H1 (cell line): ENCODE measurements around the gene NKAPD1. TPM values are rescaled to one million over a fixed set of nuclear protein-coding genes. Genes with fewer than 3 reads are reported as not detected.

Source experiments
- CHD1 ChIP-seq: IDR thresholded peaks from 2 replicates; pipeline ENCODE4 v1.6.1; 2012; ENCODE audit warnings: low read depth, low read length, improper control_type of control experiment
- CTBP2 ChIP-seq: IDR thresholded peaks from 2 replicates; pipeline ENCODE4 v1.7.0; 2011; ENCODE audit warnings: borderline replicate concordance, mild to moderate bottlenecking, moderate library complexity, mixed read lengths, low read length; ENCODE audit not compliant: insufficient read depth, insufficient read length
- EGR1 ChIP-seq: IDR thresholded peaks from 2 replicates; pipeline ENCODE4 v1.6.1; 2011; ENCODE audit warnings: low read depth, low read length, borderline replicate concordance
- HDAC2 ChIP-seq, 2 experiments: fragments of 300-600 bp in 1 of 2; sonication (generic) in 1 of 2; IDR thresholded peaks; 2 replicates each; pipeline ENCODE4 v1.6.1; 2011 to 2012; ENCODE audit warnings: low read depth in 2 of 2, low read length in 2 of 2, mild to moderate bottlenecking in 2 of 2, moderate library complexity in 2 of 2, borderline replicate concordance in 1 of 2, inconsistent platforms in 1 of 2
- HDAC6 ChIP-seq: IDR thresholded peaks from one replicate; pipeline ENCODE4 v1.7.1; 2012; ENCODE audit warnings: low read depth, mild to moderate bottlenecking, inconsistent platforms, low read length, moderate library complexity
- RAD21 ChIP-seq, 2 experiments: IDR thresholded peaks in 1 of 2; conservative IDR thresholded peaks in 1 of 2; 2 replicates each; pipeline ENCODE4 v1.6.1; 2011; ENCODE audit warnings: low read depth in 2 of 2, low read length in 2 of 2, improper control_type of control experiment in 1 of 2, inconsistent platforms in 1 of 2, mild to moderate bottlenecking in 1 of 2, moderate library complexity in 1 of 2
- SP1 ChIP-seq: IDR thresholded peaks from 2 replicates; pipeline ENCODE4 v1.6.1; 2011; ENCODE audit warnings: low read depth, low read length
- polyA plus RNA-seq, 7 experiments: library from polyadenylated mRNA; depleted of rRNA in 3 of 7; stranded (reverse) in 5 of 7; unstranded in 2 of 7; fragments of >200 nt in 5 of 7; fragments of 200-250 nt in 2 of 7; gene quantifications; 1 replicate in 5 of 7; 2 replicates in 1 of 7; 4 replicates in 1 of 7; pipeline versions ENCODE4 v1.2.1 to v1.2.3, GENCODE V29; 2011 to 2013; ENCODE audit warnings: missing spikeins in 2 of 7, mixed read lengths in 2 of 7
- total RNA-seq: library from RNA; stranded (reverse); fragmentation: NEBNext Ultra II Directional; extraction: Animal tissue kit (Norgen Biotek cat#: 25700); gene quantifications from 2 replicates; pipeline ENCODE4 v1.2.1, GENCODE V29; 2021
- TF ChIP-seq, protein P1 (sequence below): fragments of 300-600 bp; sonication (generic); IDR thresholded peaks from 2 replicates; pipeline ENCODE4 v1.7.1; 2012; ENCODE audit warnings: low read length, moderate library complexity, mild to moderate bottlenecking, inconsistent platforms; ENCODE audit not compliant: insufficient replicate concordance

The NKAPD1 gene
- total and polyA plus RNA-seq, 2 of the 8 experiments (the other 6 are each of a cell fraction or from before 2014, with no cell fraction given) = 6.7 to 16.7 TPM

DNA sequence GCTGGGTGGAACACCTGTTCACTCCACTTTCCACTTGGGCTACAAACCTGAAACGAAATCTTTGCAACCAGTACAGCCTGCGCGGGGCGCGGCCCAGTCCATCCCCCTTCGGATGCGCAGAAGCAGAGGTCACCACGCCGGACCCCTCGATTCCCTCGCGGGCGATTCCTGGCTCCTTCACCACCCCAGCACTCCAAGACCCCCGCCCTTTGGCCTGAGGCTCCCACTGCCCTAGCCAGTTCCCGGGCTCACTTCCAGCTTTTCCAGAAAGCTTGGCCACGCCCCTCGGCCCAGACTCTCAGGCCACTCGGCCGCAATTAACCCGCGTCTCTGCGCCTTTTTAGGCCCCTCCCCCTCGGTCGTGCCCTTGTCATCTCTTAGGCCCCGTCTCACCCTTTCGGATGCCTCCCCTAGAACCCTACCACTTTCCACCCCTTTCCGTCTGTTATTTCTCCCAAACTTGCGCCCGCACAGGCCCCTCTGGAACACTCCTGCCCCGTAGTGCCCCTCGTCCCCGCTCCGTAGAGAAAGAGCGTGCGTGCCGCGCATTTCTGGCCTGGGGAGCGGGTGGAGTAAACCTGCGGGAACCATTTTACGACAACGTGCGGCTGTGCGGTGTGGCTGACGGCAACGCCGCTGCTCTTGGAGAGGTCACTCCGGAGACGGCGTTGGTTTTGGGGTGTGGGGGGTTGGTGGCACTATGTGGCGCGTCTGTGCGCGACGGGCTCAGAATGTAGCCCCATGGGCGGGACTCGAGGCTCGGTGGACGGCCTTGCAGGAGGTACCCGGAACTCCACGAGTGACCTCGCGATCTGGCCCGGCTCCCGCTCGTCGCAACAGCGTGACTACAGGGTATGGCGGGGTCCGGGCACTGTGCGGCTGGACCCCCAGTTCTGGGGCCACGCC is 49.1 kb upstream of the NKAPD1 start, which contains the start of gene DLAT (continued):
- TF ChIP-seq, protein P1, sequence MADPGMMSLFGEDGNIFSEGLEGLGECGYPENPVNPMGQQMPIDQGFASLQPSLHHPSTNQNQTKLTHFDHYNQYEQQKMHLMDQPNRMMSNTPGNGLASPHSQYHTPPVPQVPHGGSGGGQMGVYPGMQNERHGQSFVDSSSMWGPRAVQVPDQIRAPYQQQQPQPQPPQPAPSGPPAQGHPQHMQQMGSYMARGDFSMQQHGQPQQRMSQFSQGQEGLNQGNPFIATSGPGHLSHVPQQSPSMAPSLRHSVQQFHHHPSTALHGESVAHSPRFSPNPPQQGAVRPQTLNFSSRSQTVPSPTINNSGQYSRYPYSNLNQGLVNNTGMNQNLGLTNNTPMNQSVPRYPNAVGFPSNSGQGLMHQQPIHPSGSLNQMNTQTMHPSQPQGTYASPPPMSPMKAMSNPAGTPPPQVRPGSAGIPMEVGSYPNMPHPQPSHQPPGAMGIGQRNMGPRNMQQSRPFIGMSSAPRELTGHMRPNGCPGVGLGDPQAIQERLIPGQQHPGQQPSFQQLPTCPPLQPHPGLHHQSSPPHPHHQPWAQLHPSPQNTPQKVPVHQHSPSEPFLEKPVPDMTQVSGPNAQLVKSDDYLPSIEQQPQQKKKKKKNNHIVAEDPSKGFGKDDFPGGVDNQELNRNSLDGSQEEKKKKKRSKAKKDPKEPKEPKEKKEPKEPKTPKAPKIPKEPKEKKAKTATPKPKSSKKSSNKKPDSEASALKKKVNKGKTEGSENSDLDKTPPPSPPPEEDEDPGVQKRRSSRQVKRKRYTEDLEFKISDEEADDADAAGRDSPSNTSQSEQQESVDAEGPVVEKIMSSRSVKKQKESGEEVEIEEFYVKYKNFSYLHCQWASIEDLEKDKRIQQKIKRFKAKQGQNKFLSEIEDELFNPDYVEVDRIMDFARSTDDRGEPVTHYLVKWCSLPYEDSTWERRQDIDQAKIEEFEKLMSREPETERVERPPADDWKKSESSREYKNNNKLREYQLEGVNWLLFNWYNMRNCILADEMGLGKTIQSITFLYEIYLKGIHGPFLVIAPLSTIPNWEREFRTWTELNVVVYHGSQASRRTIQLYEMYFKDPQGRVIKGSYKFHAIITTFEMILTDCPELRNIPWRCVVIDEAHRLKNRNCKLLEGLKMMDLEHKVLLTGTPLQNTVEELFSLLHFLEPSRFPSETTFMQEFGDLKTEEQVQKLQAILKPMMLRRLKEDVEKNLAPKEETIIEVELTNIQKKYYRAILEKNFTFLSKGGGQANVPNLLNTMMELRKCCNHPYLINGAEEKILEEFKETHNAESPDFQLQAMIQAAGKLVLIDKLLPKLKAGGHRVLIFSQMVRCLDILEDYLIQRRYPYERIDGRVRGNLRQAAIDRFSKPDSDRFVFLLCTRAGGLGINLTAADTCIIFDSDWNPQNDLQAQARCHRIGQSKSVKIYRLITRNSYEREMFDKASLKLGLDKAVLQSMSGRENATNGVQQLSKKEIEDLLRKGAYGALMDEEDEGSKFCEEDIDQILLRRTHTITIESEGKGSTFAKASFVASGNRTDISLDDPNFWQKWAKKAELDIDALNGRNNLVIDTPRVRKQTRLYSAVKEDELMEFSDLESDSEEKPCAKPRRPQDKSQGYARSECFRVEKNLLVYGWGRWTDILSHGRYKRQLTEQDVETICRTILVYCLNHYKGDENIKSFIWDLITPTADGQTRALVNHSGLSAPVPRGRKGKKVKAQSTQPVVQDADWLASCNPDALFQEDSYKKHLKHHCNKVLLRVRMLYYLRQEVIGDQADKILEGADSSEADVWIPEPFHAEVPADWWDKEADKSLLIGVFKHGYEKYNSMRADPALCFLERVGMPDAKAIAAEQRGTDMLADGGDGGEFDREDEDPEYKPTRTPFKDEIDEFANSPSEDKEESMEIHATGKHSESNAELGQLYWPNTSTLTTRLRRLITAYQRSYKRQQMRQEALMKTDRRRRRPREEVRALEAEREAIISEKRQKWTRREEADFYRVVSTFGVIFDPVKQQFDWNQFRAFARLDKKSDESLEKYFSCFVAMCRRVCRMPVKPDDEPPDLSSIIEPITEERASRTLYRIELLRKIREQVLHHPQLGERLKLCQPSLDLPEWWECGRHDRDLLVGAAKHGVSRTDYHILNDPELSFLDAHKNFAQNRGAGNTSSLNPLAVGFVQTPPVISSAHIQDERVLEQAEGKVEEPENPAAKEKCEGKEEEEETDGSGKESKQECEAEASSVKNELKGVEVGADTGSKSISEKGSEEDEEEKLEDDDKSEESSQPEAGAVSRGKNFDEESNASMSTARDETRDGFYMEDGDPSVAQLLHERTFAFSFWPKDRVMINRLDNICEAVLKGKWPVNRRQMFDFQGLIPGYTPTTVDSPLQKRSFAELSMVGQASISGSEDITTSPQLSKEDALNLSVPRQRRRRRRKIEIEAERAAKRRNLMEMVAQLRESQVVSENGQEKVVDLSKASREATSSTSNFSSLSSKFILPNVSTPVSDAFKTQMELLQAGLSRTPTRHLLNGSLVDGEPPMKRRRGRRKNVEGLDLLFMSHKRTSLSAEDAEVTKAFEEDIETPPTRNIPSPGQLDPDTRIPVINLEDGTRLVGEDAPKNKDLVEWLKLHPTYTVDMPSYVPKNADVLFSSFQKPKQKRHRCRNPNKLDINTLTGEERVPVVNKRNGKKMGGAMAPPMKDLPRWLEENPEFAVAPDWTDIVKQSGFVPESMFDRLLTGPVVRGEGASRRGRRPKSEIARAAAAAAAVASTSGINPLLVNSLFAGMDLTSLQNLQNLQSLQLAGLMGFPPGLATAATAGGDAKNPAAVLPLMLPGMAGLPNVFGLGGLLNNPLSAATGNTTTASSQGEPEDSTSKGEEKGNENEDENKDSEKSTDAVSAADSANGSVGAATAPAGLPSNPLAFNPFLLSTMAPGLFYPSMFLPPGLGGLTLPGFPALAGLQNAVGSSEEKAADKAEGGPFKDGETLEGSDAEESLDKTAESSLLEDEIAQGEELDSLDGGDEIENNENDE = no peak
- TF ChIP-seq SP1 (peak; percentile 98), CHD1 (no peak), EGR1 (peak; percentile 62; the same call in 1 of the 2 replicates), HDAC2 (IDR thresholded peaks at IDR 0.05; ENCODE audit: borderline replicate concordance in 1 of 2, low read depth in 2 of 2, low read length in 2 of 2) (peak; percentile 22 to 55; a peak in 1 of 4 replicates), RAD21 (IDR thresholded peaks at IDR 0.05 in 1 of 2, conservative IDR thresholded peaks at IDR 0.05 in 1 of 2; ENCODE audit: low read depth in 2 of 2, low read length in 2 of 2) (no peak; a peak in 1 of 4 replicates), HDAC6 (no peak), CTBP2 (no peak)
